Activated naive CD4-positive, alpha-beta T cell treated with anti-CD3 and anti-CD28 coated beads for 36 hours (primary cell): ENCODE data around the gene IRF2. TPM values are rescaled to one million over a fixed set of nuclear protein-coding genes. Genes with fewer than 3 reads are reported as not detected.
A peak's percentile ranks its signal among the peaks of the same experiment; 100 is the strongest.

Experiments
- CTCF ChIA-PET: fragments of 350-600 bp; sonication (Branson Sonifier 250); formaldehyde crosslinking; loops from one replicate; lab custom pipeline; 2021; ENCODE audit warnings: antibody characterized with exemption; lab: Charles Lee
- DNase-seq: peaks from one replicate; pipeline ENCODE4 v3.0.0-alpha.2; 2020
- H3K27ac Mint-ChIP-seq: one replicate; pipeline ENCODE4 v1.8.0; 2021; ENCODE audit warnings: mild to moderate bottlenecking, mixed read lengths
- H3K27me3 Mint-ChIP-seq: one replicate; pipeline ENCODE4 v1.8.0; 2021; ENCODE audit warnings: low read depth, mixed read lengths
- H3K36me3 Mint-ChIP-seq: one replicate; pipeline ENCODE4 v1.8.0; 2021; ENCODE audit warnings: low read depth, mixed read lengths
- H3K4me1 Mint-ChIP-seq: one replicate; pipeline ENCODE4 v1.8.0; 2021; ENCODE audit warnings: low read depth, mixed read lengths
- H3K4me3 Mint-ChIP-seq: one replicate; pipeline ENCODE4 v1.8.0; 2021; ENCODE audit warnings: mild to moderate bottlenecking, moderate library complexity, mixed read lengths
- H3K9me3 Mint-ChIP-seq: one replicate; pipeline ENCODE4 v1.8.0; 2021; ENCODE audit warnings: mixed read lengths
- intact Hi-C: fragments of 100-400 bp; cut with micrococcal nuclease; formaldehyde crosslinking; loops from one replicate; pipeline ENCODE4 v1.15.1; 2023
- total RNA-seq, 2 experiments: library from RNA; stranded (reverse); gene quantifications; one replicate each; pipeline ENCODE4 v1.2.3, GENCODE V29; 2021

The IRF2 gene
- total RNA-seq, 2 experiments from 2014 or later, result 37.3 to 38.3 TPM

GRCh38 chr4:184389978-184390900, 84.1 kb downstream of the IRF2 start:
- Mint-ChIP-seq H3K27ac (no peak overlapping the region), H3K9me3 (no peaks in the 10 kb centered on the region), H3K4me1 (peaks cover 19% of the 10 kb centered on the region), H3K4me3 (no peak overlapping the region), H3K36me3 (peaks cover 45% of the 10 kb centered on the region), H3K27me3 (no peaks in the 10 kb centered on the region)
- CTCF ChIA-PET, result interaction anchor here (0.9 to 2.4 kb wide), 2 partner anchors 61 to 126 kb away, joined by 3 to 6 read pairs; no protein-coding TSS in a partner anchor
- no peak for DNase-seq
- intact Hi-C loops, result no loop called here

GRCh38 chr4:184388106-184388505, 86.2 kb downstream of the IRF2 start:
- no peak for DNase-seq
- H3K4me1 Mint-ChIP-seq, result peaks cover 40% of the 10 kb centered on the region
- intact Hi-C loops, result no loop called here
- H3K27me3 Mint-ChIP-seq, result no peaks in the 10 kb centered on the region
- peak overlapping the region; percentile 5 for H3K27ac Mint-ChIP-seq
- peaks cover 35% of the 10 kb centered on the region for H3K36me3 Mint-ChIP-seq
- H3K4me3 Mint-ChIP-seq, result no peak overlapping the region
- H3K9me3 Mint-ChIP-seq, result no peaks in the 10 kb centered on the region
- CTCF ChIA-PET, result interaction anchor here (0.6 to 2.4 kb wide), 3 partner anchors 9 to 210 kb away, joined by 3 to 6 read pairs (median 3); no protein-coding TSS in a partner anchor

- Mint-ChIP-seq H3K36me3 (peaks cover 30% of the 10 kb centered on the region), H3K9me3 (no peaks in the 10 kb centered on the region), H3K27ac (no peak overlapping the region), H3K27me3 (no peaks in the 10 kb centered on the region), H3K4me1 (peaks cover 47% of the 10 kb centered on the region), H3K4me3 (no peak overlapping the region)
- CTCF ChIA-PET, result no interaction called here
- no peak for DNase-seq
- intact Hi-C loops, result no loop called here
Observed at GRCh38 chr4:184387351-184387750, 87.0 kb downstream of the IRF2 start.

GRCh38 chr4:184386271-184386781, 88.0 kb downstream of the IRF2 start:
- no peak for DNase-seq
- no peak overlapping the region for H3K4me3 Mint-ChIP-seq
- intact Hi-C loops, result no loop called here
- peaks cover 24% of the 10 kb centered on the region for H3K36me3 Mint-ChIP-seq
- no peaks in the 10 kb centered on the region for H3K9me3 Mint-ChIP-seq
- no peak overlapping the region for H3K27ac Mint-ChIP-seq
- CTCF ChIA-PET, result interaction anchor here (1.6 kb wide), 1 partner anchor 122 kb away, joined by 5 read pairs; no protein-coding TSS in a partner anchor
- peaks cover 57% of the 10 kb centered on the region for H3K4me1 Mint-ChIP-seq
- H3K27me3 Mint-ChIP-seq, result no peaks in the 10 kb centered on the region

- Mint-ChIP-seq H3K36me3 (peaks cover 20% of the 10 kb centered on the region), H3K4me3 (no peak overlapping the region), H3K9me3 (peaks cover under 1% of the 10 kb centered on the region), H3K27ac (no peak overlapping the region), H3K27me3 (no peaks in the 10 kb centered on the region), H3K4me1 (peaks cover 60% of the 10 kb centered on the region)
- no peak for DNase-seq
- CTCF ChIA-PET, result interaction anchor here (0.5 to 1.6 kb wide), 4 partner anchors 34 to 121 kb away, joined by 3 to 5 read pairs (median 4); no protein-coding TSS in a partner anchor
- intact Hi-C loops, result no loop called here
Observed at GRCh38 chr4:184385705-184386141, 88.6 kb downstream of the IRF2 start.

GRCh38 chr4:184384810-184385557, 89.4 kb downstream of the IRF2 start:
- intact Hi-C loops, result loop anchor here (1.0 to 5.0 kb wide), 2 partner anchors 58 to 121 kb away; no protein-coding TSS in a partner anchor
- Mint-ChIP-seq H3K4me1 (peaks cover 61% of the 10 kb centered on the region), H3K4me3 (no peak overlapping the region), H3K36me3 (peaks cover 20% of the 10 kb centered on the region), H3K27ac (no peak overlapping the region), H3K27me3 (no peaks in the 10 kb centered on the region), H3K9me3 (peaks cover 4% of the 10 kb centered on the region)
- CTCF ChIA-PET, result interaction anchor here (0.6 to 1.6 kb wide), 4 partner anchors 19 to 121 kb away, joined by 3 to 5 read pairs (median 3); no protein-coding TSS in a partner anchor
- no peak for DNase-seq

- no peak overlapping the region for H3K4me3 Mint-ChIP-seq
- peaks cover 61% of the 10 kb centered on the region for H3K4me1 Mint-ChIP-seq
- peaks cover 15% of the 10 kb centered on the region for H3K36me3 Mint-ChIP-seq
- H3K27ac Mint-ChIP-seq, result no peak overlapping the region
- H3K27me3 Mint-ChIP-seq, result no peaks in the 10 kb centered on the region
- CTCF ChIA-PET, result interaction anchor here (0.7 to 1.2 kb wide), 2 partner anchors 18 to 133 kb away, joined by 3 read pairs; no protein-coding TSS in a partner anchor
- intact Hi-C loops, result loop anchor here (1.0 to 5.0 kb wide), 2 partner anchors 57 to 120 kb away; no protein-coding TSS in a partner anchor
- peak; percentile 38 for DNase-seq
- H3K9me3 Mint-ChIP-seq, result peaks cover 4% of the 10 kb centered on the region
Observed at GRCh38 chr4:184384056-184384809, 90.1 kb downstream of the IRF2 start.

GRCh38 chr4:184383497-184384055, 90.8 kb downstream of the IRF2 start:
- intact Hi-C loops, result loop anchor here (1.0 to 5.0 kb wide), 4 partner anchors 25 to 119 kb away; no protein-coding TSS in a partner anchor
- no peak overlapping the region for H3K27ac Mint-ChIP-seq

GRCh38 chr4:184382189-184382846, 92.0 kb downstream of the IRF2 start:
- Mint-ChIP-seq H3K4me3 (peak overlapping the region; percentile 38), H3K27me3 (no peaks in the 10 kb centered on the region), H3K9me3 (peaks cover 4% of the 10 kb centered on the region), H3K36me3 (peaks cover 5% of the 10 kb centered on the region), H3K4me1 (peaks cover 65% of the 10 kb centered on the region), H3K27ac (no peak overlapping the region)
- CTCF ChIA-PET, result interaction anchor here (0.7 to 0.9 kb wide), 2 partner anchors 33 to 118 kb away, joined by 3 read pairs; no protein-coding TSS in a partner anchor
- peak; percentile 55 for DNase-seq
- intact Hi-C loops, result loop anchor here (2.0 to 5.0 kb wide), 3 partner anchors 26 to 55 kb away; no protein-coding TSS in a partner anchor

More at GRCh38 chr4:184383497-184384055, 90.8 kb downstream of the IRF2 start:
- CTCF ChIA-PET, result interaction anchor here (1.2 kb wide), 1 partner anchor 132 kb away, joined by 3 read pairs; no protein-coding TSS in a partner anchor
- no peak for DNase-seq
- Mint-ChIP-seq H3K4me1 (peaks cover 65% of the 10 kb centered on the region), H3K9me3 (peaks cover 4% of the 10 kb centered on the region), H3K4me3 (no peak overlapping the region), H3K27me3 (no peaks in the 10 kb centered on the region), H3K36me3 (peaks cover 10% of the 10 kb centered on the region)

GRCh38 chr4:184380707-184381106, 93.6 kb downstream of the IRF2 start:
- peaks cover 51% of the 10 kb centered on the region for H3K4me1 Mint-ChIP-seq
- no peaks in the 10 kb centered on the region for H3K27me3 Mint-ChIP-seq
- peaks cover 4% of the 10 kb centered on the region for H3K9me3 Mint-ChIP-seq
- DNase-seq, result no peak
- intact Hi-C loops, result loop anchor here (5.0 kb wide), 1 partner anchor 53 kb away; no protein-coding TSS in a partner anchor
- H3K4me3 Mint-ChIP-seq, result no peak overlapping the region
- H3K36me3 Mint-ChIP-seq, result peaks cover 2% of the 10 kb centered on the region
- no peak overlapping the region for H3K27ac Mint-ChIP-seq
- CTCF ChIA-PET, result interaction anchor here (1.3 kb wide), 1 partner anchor 85 kb away, joined by 3 read pairs; no protein-coding TSS in a partner anchor
